ENCODE data around the gene TMEM60. TPM values are rescaled to one million over a fixed set of nuclear protein-coding genes. Genes with fewer than 3 reads are reported as not detected.
A peak's percentile ranks its signal among the peaks of the same experiment; 100 is the strongest.

TMEM60 gene
- total RNA-seq, 1 experiment from 2014 or later = 19.6 TPM

- intact Hi-C loops (cut with micrococcal nuclease; ENCODE audit: unreplicated experiment) = no loop called here
- H3K27ac Mint-ChIP-seq (ENCODE audit: unreplicated experiment) = no peak overlapping the region
- no TSS peak for BruUV-seq (replicated peaks)
- no peaks in the 10 kb centered on the region for H3K27me3 Mint-ChIP-seq (ENCODE audit: insufficient read depth, unreplicated experiment)
- peaks cover 24% of the 10 kb centered on the region for H3K36me3 Mint-ChIP-seq (ENCODE audit: insufficient read depth, unreplicated experiment)
- H3K36me3 ChIP-seq (ENCODE audit: control insufficient read depth, insufficient read depth, low read length) = no peaks in the 10 kb centered on the region
- no peak overlapping the region for H3K4me3 Mint-ChIP-seq (ENCODE audit: unreplicated experiment)
- peaks cover 36% of the 10 kb centered on the region for H3K9me3 Mint-ChIP-seq (ENCODE audit: unreplicated experiment)
- H3K27me3 ChIP-seq (replicated peaks; ENCODE audit: control insufficient read depth, insufficient read depth, low read length) = no peaks in the 10 kb centered on the region
- ChIA-PET CTCF (no interaction called here), POLR2A (no interaction called here)
- H3K9me3 ChIP-seq = peaks cover 13% of the 10 kb centered on the region
- no peak for DNase-seq
- no peaks in the 10 kb centered on the region for H3K4me1 ChIP-seq
- no peak for TF ChIP-seq CTCF (IDR thresholded peaks at IDR 0.05; ENCODE audit: insufficient read depth in 1 of 2, low read depth in 1 of 2, low read length in 1 of 2, severe bottlenecking in 1 of 2, unreplicated experiment in 1 of 2)
- peaks cover 7% of the 10 kb centered on the region for H3K4me1 Mint-ChIP-seq (ENCODE audit: low read depth, unreplicated experiment)
- no peak overlapping the region for H3K4me3 ChIP-seq (ENCODE audit: low read depth, low read length)
Observed at GRCh38 chr7:77824636-77825035, 26.4 kb upstream of the TMEM60 start.

GRCh38 chr7:77823787-77824186, 25.6 kb upstream of the TMEM60 start:
- POLR2A ChIA-PET = no interaction called here
- no peak overlapping the region for H3K4me3 Mint-ChIP-seq (ENCODE audit: unreplicated experiment)
- H3K36me3 Mint-ChIP-seq (ENCODE audit: insufficient read depth, unreplicated experiment) = peaks cover 32% of the 10 kb centered on the region
- H3K27ac Mint-ChIP-seq (ENCODE audit: unreplicated experiment) = no peak overlapping the region
- H3K9me3 Mint-ChIP-seq (ENCODE audit: unreplicated experiment) = peaks cover 45% of the 10 kb centered on the region
- DNase-seq = no peak
- H3K4me1 Mint-ChIP-seq (ENCODE audit: low read depth, unreplicated experiment) = peaks cover 7% of the 10 kb centered on the region
- no peaks in the 10 kb centered on the region for H3K27me3 ChIP-seq (replicated peaks; ENCODE audit: control insufficient read depth, insufficient read depth, low read length)
- no peak for TF ChIP-seq CTCF (IDR thresholded peaks at IDR 0.05; ENCODE audit: insufficient read depth in 1 of 2, low read depth in 1 of 2, low read length in 1 of 2, severe bottlenecking in 1 of 2, unreplicated experiment in 1 of 2)
- CTCF ChIA-PET = no interaction called here
- peaks cover 16% of the 10 kb centered on the region for H3K9me3 ChIP-seq
- no peak overlapping the region for H3K4me3 ChIP-seq (ENCODE audit: low read depth, low read length)
- H3K27me3 Mint-ChIP-seq (ENCODE audit: insufficient read depth, unreplicated experiment) = no peaks in the 10 kb centered on the region
- no TSS peak for BruUV-seq (replicated peaks)
- H3K4me1 ChIP-seq = no peaks in the 10 kb centered on the region
- intact Hi-C loops (cut with micrococcal nuclease; ENCODE audit: unreplicated experiment) = no loop called here
- H3K36me3 ChIP-seq (ENCODE audit: control insufficient read depth, insufficient read depth, low read length) = no peaks in the 10 kb centered on the region

- H3K9me3 ChIP-seq = peaks cover 16% of the 10 kb centered on the region
- no peak for DNase-seq
- H3K36me3 Mint-ChIP-seq (ENCODE audit: insufficient read depth, unreplicated experiment) = peaks cover 33% of the 10 kb centered on the region
- H3K27me3 ChIP-seq (replicated peaks; ENCODE audit: control insufficient read depth, insufficient read depth, low read length) = no peaks in the 10 kb centered on the region
- ChIA-PET CTCF (no interaction called here), POLR2A (no interaction called here)
- H3K27ac Mint-ChIP-seq (ENCODE audit: unreplicated experiment) = peak overlapping the region; percentile 79
- no peaks in the 10 kb centered on the region for H3K4me1 ChIP-seq
- no TSS peak for BruUV-seq (replicated peaks)
- intact Hi-C loops (cut with micrococcal nuclease; ENCODE audit: unreplicated experiment) = no loop called here
- H3K4me1 Mint-ChIP-seq (ENCODE audit: low read depth, unreplicated experiment) = peaks cover 7% of the 10 kb centered on the region
- no peak overlapping the region for H3K4me3 Mint-ChIP-seq (ENCODE audit: unreplicated experiment)
- H3K36me3 ChIP-seq (ENCODE audit: control insufficient read depth, insufficient read depth, low read length) = no peaks in the 10 kb centered on the region
- H3K9me3 Mint-ChIP-seq (ENCODE audit: unreplicated experiment) = peaks cover 56% of the 10 kb centered on the region
- no peak overlapping the region for H3K4me3 ChIP-seq (ENCODE audit: low read depth, low read length)
- H3K27me3 Mint-ChIP-seq (ENCODE audit: insufficient read depth, unreplicated experiment) = no peaks in the 10 kb centered on the region
- no peak for TF ChIP-seq CTCF (IDR thresholded peaks at IDR 0.05; ENCODE audit: insufficient read depth in 1 of 2, low read depth in 1 of 2, low read length in 1 of 2, severe bottlenecking in 1 of 2, unreplicated experiment in 1 of 2)
Observed at GRCh38 chr7:77822269-77822668, 24.0 kb upstream of the TMEM60 start.
